Sigmoid colon (tissue), 7 donors: ENCODE data around the gene FIBCD1. TPM values are rescaled to one million over a fixed set of nuclear protein-coding genes. Genes with fewer than 3 reads are reported as not detected.

Source experiments
- DNase-seq: peaks from one replicate; pipeline ENCODE4 v3.0.0-alpha.2; 2019
- H3K27ac ChIP-seq, 4 donors: fragments of 200-600 bp; sonication (generic); one replicate each; pipeline ENCODE4 v1.5.1; 2016 to 2019; ENCODE audit warnings: mild to moderate bottlenecking in 1 of 4
- H3K27me3 ChIP-seq, 3 donors: fragments of 200-600 bp; sonication (generic); one replicate each; pipeline ENCODE4 v1.5.1; 2019; ENCODE audit warnings: mild to moderate bottlenecking in 1 of 3
- H3K36me3 ChIP-seq, 4 donors: fragments of 200-600 bp; sonication (generic); one replicate each; pipeline ENCODE4 v1.5.1; 2016 to 2019
- H3K4me1 ChIP-seq, 4 donors: fragments of 200-600 bp; sonication (generic); one replicate each; pipeline ENCODE4 v1.5.1; 2017 to 2019
- H3K4me3 ChIP-seq, 4 donors: fragments of 200-600 bp; sonication (generic); one replicate each; pipeline ENCODE4 v1.5.1; 2017 to 2019; ENCODE audit warnings: mild to moderate bottlenecking in 2 of 4, moderate library complexity in 1 of 4
- H3K9me3 ChIP-seq, 4 donors: fragments of 200-600 bp in 3 of 4; sonication (generic) in 3 of 4; one replicate each; pipeline versions ENCODE4 v1.5.1 to v1.6.1; 2013 to 2019
- EP300 ChIP-seq, 4 donors: sonication (generic); formaldehyde crosslinking; IDR thresholded peaks; one replicate each; pipeline ENCODE4 v1.6.1; 2017; ENCODE audit warnings: antibody characterized with exemption in 4 of 4
- POLR2A ChIP-seq, 2 donors: fragments of 450-650 bp; IDR thresholded peaks; one replicate each; pipeline ENCODE4 v1.6.1; 2016; ENCODE audit warnings: antibody characterized with exemption in 2 of 2, mild to moderate bottlenecking in 2 of 2, moderate library complexity in 2 of 2
- POLR2AphosphoS5 ChIP-seq, 4 donors: sonication (generic); formaldehyde crosslinking; IDR thresholded peaks; one replicate each; pipeline ENCODE4 v1.6.1; 2017; ENCODE audit warnings: antibody characterized with exemption in 4 of 4
- WGBS, 2 donors: extraction: QIAGEN DNeasy Blood & Tissue Kit; methylation state at CpG; one replicate each; pipeline ENCODE4 v1.1.7; 2013; 5-methylcytosine and 5-hydroxymethylcytosine counted together
- intact Hi-C: fragments of 100-400 bp; cut with DNase I; formaldehyde crosslinking; loops from one replicate; pipeline ENCODE4 v1.15.1; 2023
- polyA plus RNA-seq, 3 donors: library from polyadenylated mRNA; stranded (reverse); fragments of 200-250 nt; gene quantifications; one replicate each; pipeline ENCODE4 v1.2.3, GENCODE V29; 2013
- total RNA-seq, 4 donors: library from RNA; depleted of rRNA; stranded (reverse); fragments of >200 nt; gene quantifications; one replicate each; pipeline ENCODE4 v1.1.0, GENCODE V29; 2016
- TF ChIP-seq, protein P1 (sequence below), 4 experiments: fragments of 450-650 bp in 3 of 4; fragments of 200-600 bp in 1 of 4; IDR thresholded peaks; one replicate each; pipeline ENCODE4 v1.5.1; 2016 to 2019; ENCODE audit warnings: antibody characterized with exemption in 4 of 4, mild to moderate bottlenecking in 3 of 4, moderate library complexity in 2 of 4
- donor health status: healthy with polysubstance abuse.
- donor health status: Bipolar disorder and iron deficiency.
- donor health status: healthy.

Gene FIBCD1
- total and polyA plus RNA-seq, 7 donors = 0.36 to 11.9 (median 10.6) TPM; not detected in 3

DNA sequence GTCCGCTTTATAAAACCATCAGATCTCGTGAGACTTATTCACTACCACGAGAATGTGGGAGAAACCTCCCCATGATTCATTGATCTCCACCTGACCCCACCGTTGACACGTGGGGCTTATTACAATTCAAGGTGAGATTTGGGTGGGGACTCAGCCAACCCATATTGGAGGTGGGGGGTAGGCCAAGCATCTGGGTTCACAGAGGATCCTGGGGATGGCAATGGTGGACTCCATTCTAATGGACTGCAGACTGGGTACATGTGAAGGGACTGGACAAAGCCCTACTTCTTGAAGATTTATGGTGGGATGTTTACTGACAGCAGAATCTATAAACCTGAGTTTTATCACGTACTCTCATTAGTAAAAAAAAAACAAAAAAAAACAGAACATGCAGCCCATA lies 57.5 kb downstream of the FIBCD1 start:
- DNase-seq = no peak
- WGBS, 2 donors = 83 to 91% methylated on average over 6 of the region's 6 CpGs
- Histone ChIP-seq H3K36me3 (peaks cover 64 to 100% (median 83%) of the 10 kb centered on the region in 4 donors), H3K4me3 (no peak overlapping the region), H3K4me1 (peaks cover 0 to 25% (median 23%) of the 10 kb centered on the region in 4 donors), H3K9me3 (no peaks in the 10 kb centered on the region), H3K27ac (no peak overlapping the region), H3K27me3 (no peaks in the 10 kb centered on the region)
- TF ChIP-seq POLR2AphosphoS5 (IDR thresholded peaks at IDR 0.05) = no peak
- TF ChIP-seq, protein P1, sequence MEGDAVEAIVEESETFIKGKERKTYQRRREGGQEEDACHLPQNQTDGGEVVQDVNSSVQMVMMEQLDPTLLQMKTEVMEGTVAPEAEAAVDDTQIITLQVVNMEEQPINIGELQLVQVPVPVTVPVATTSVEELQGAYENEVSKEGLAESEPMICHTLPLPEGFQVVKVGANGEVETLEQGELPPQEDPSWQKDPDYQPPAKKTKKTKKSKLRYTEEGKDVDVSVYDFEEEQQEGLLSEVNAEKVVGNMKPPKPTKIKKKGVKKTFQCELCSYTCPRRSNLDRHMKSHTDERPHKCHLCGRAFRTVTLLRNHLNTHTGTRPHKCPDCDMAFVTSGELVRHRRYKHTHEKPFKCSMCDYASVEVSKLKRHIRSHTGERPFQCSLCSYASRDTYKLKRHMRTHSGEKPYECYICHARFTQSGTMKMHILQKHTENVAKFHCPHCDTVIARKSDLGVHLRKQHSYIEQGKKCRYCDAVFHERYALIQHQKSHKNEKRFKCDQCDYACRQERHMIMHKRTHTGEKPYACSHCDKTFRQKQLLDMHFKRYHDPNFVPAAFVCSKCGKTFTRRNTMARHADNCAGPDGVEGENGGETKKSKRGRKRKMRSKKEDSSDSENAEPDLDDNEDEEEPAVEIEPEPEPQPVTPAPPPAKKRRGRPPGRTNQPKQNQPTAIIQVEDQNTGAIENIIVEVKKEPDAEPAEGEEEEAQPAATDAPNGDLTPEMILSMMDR (IDR thresholded peaks at IDR 0.05) = no peak
- no peak for TF ChIP-seq EP300 (IDR thresholded peaks at IDR 0.05)
- TF ChIP-seq POLR2A (IDR thresholded peaks at IDR 0.05) = no peak
- intact Hi-C loops = loop anchor here (10.0 kb wide), 1 partner anchor 163 kb away; no protein-coding TSS in a partner anchor

DNA sequence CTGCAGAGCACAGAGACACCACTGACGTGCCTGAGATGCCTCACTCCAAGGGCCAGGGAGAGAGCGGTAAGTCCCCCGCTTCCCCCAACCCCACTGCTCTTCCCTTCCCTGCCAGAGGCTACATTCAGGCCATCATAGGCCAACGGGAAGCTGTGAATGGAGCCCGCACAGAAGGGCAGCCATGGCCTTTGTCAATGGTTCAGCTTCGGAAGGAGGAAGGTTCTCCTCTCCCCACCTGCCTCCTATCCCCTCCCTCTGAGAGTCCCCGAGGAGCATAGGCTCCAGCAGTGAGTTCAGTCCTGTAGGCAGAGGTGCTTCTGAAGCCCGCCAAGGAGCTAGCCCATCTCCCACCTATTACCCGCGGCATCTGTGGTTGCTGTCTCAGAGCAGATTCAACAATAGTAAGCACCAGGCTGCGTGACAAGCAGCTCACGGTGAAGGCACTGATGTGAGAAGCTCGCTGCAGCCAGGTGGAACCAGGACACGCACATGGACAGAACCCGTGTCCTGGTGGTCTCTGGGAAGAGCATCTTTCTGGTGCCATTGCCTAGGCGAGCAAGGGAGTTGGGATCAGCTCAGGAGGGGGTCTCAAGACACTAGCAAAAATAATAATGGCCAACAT lies 58.3 kb downstream of the FIBCD1 start:
- no peak for DNase-seq
- Histone ChIP-seq H3K27ac (no peak overlapping the region), H3K27me3 (no peaks in the 10 kb centered on the region), H3K9me3 (no peaks in the 10 kb centered on the region), H3K4me1 (peaks cover 0 to 17% (median 15%) of the 10 kb centered on the region in 4 donors), H3K4me3 (no peak overlapping the region), H3K36me3 (peaks cover 64 to 100% (median 76%) of the 10 kb centered on the region in 4 donors)
- intact Hi-C loops = loop anchor here (10.0 kb wide), 1 partner anchor 164 kb away; no protein-coding TSS in a partner anchor
- no peak for TF ChIP-seq POLR2A (IDR thresholded peaks at IDR 0.05)
- no peak for TF ChIP-seq POLR2AphosphoS5 (IDR thresholded peaks at IDR 0.05)
- TF ChIP-seq EP300 (IDR thresholded peaks at IDR 0.05) = no peak
- TF ChIP-seq, protein P1 (IDR thresholded peaks at IDR 0.05) = no peak
- 94 to 96% methylated on average over 16 of the region's 16 CpGs for WGBS, 2 donors

DNA sequence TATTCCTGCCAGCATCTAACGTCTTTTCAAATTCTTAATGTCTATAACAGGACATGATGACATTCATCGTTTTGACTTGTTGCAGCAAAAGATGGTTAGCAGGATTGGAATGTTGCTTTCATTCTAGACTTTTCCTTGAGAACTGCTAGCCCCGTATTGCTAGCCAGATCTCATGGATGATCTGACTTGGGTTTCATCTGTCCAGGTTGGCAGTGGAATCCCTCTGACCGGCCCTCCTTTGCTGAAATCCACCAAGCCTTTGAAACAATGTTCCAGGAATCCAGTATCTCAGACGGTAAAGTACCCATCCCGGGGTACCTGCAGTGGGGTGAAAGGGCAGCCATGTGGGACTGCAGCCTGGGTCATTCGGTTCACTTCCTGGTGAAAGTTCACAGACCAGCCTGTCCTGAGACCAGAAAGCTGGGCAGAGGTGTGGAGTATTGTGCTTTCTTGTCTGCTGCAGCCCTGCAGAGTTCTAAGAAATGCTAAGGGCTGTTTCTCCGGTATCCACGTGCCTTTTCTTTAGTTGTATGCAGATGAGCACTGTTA lies 59.1 kb downstream of the FIBCD1 start:
- Histone ChIP-seq H3K27ac (no peak overlapping the region), H3K4me1 (peaks cover 0 to 9% (median 7%) of the 10 kb centered on the region in 4 donors), H3K9me3 (no peaks in the 10 kb centered on the region), H3K36me3 (peaks cover 57 to 100% (median 73%) of the 10 kb centered on the region in 4 donors), H3K27me3 (no peaks in the 10 kb centered on the region), H3K4me3 (no peak overlapping the region)
- intact Hi-C loops = loop anchor here (10.0 kb wide), 1 partner anchor 165 kb away; no protein-coding TSS in a partner anchor
- 72 to 91% methylated on average over 9 of the region's 9 CpGs for WGBS, 2 donors
- no peak for DNase-seq
- TF ChIP-seq, protein P1 (IDR thresholded peaks at IDR 0.05) = no peak
- no peak for TF ChIP-seq EP300 (IDR thresholded peaks at IDR 0.05)
- no peak for TF ChIP-seq POLR2A (IDR thresholded peaks at IDR 0.05)

DNA sequence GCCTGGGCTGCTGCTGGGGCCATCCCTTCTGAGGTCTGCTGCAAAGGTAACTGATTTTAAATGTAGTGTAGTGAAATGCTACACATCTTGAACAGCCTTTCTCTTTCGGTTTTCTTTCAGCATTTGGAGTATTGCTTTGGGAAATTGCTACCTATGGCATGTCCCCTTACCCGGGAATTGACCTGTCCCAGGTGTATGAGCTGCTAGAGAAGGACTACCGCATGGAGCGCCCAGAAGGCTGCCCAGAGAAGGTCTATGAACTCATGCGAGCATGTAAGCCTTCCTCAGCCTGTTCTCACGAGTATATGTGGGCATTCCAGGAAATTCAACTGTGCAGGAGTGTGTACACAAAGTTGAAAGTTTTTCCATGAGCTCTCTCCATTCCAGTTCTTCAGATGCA lies 60.8 kb downstream of the FIBCD1 start:
- intact Hi-C loops = no loop called here
- no peaks in the 10 kb centered on the region for H3K9me3 ChIP-seq
- WGBS, 2 donors = 87 to 92% methylated on average over 6 of the region's 6 CpGs
- TF ChIP-seq POLR2A (IDR thresholded peaks at IDR 0.05) = no peak
- no peak for TF ChIP-seq EP300 (IDR thresholded peaks at IDR 0.05)
- no peak for TF ChIP-seq POLR2AphosphoS5 (IDR thresholded peaks at IDR 0.05)
- TF ChIP-seq, protein P1 (IDR thresholded peaks at IDR 0.05) = no peak
- H3K4me1 ChIP-seq = peaks cover 0 to 10% (median 6%) of the 10 kb centered on the region in 4 donors
- H3K4me3 ChIP-seq = no peak overlapping the region
- H3K27me3 ChIP-seq = no peaks in the 10 kb centered on the region
- peaks cover 61 to 100% (median 73%) of the 10 kb centered on the region in 4 donors for H3K36me3 ChIP-seq
- H3K27ac ChIP-seq = no peak overlapping the region
- DNase-seq = no peak
